Body of pancreas (tissue), 4 donors: Measurements from ENCODE around the gene GRID1.

Experiments
- POLR2A ChIP-seq, 3 donors: fragments of 450-650 bp; IDR thresholded peaks; one replicate each; pipeline ENCODE4 v1.6.1; 2016; ENCODE audit warnings: antibody characterized with exemption in 3 of 3, mild to moderate bottlenecking in 2 of 3
- TF ChIP-seq, protein P1 (sequence below), 7 experiments: fragments of 450-650 bp in 4 of 7; fragments of 200-600 bp in 3 of 7; sonication (generic) in 3 of 7; IDR thresholded peaks; one replicate each; pipeline ENCODE4 v1.5.1; 2016 to 2019; ENCODE audit warnings: antibody characterized with exemption in 7 of 7

DNA sequence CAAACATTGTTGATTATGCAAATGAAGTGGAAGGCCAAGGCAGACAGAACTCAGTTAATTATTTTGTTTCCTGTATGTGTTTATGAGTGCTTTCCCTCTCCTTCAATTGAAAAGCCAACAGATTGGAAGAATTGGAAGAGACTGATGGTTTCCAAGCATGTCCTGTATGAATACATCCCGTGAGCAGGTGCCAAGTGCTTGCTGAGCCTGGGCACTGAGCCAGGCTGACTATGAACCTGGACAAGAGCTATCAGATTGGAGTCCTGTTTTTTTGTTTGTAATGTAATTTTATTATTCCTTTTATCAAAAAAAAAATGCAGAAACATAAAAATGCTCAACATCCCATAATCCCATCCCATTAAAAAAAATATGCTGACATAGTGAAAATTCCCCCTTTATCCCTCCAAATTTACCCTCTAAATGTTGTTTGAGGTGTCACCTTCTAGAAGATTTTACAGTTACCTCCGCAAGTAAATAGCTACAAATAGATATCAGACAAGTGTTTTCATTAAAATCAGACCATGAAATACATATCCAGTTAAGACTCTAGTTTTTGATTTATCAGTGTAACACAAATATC is 449.5 kb downstream of the GRID1 start:
- no peak for TF ChIP-seq POLR2A (IDR thresholded peaks at IDR 0.05)
- TF ChIP-seq, protein P1, sequence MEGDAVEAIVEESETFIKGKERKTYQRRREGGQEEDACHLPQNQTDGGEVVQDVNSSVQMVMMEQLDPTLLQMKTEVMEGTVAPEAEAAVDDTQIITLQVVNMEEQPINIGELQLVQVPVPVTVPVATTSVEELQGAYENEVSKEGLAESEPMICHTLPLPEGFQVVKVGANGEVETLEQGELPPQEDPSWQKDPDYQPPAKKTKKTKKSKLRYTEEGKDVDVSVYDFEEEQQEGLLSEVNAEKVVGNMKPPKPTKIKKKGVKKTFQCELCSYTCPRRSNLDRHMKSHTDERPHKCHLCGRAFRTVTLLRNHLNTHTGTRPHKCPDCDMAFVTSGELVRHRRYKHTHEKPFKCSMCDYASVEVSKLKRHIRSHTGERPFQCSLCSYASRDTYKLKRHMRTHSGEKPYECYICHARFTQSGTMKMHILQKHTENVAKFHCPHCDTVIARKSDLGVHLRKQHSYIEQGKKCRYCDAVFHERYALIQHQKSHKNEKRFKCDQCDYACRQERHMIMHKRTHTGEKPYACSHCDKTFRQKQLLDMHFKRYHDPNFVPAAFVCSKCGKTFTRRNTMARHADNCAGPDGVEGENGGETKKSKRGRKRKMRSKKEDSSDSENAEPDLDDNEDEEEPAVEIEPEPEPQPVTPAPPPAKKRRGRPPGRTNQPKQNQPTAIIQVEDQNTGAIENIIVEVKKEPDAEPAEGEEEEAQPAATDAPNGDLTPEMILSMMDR (IDR thresholded peaks at IDR 0.05) = no peak
